DND-41 (cell line): Measurements from ENCODE around the gene BMP4.

ENCODE experiments used
- ATAC-seq: fragments of 200-7000 bp; cut with Tn5 transposase; 3 replicates; pipeline ENCODE4 v1.9.1; 2021; ENCODE audit warnings: low read depth; ENCODE audit not compliant: insufficient read depth
- DNase-seq: peaks from one replicate; pipeline ENCODE4 v3.0.0-alpha.2; 2020
- H2AFZ ChIP-seq: 2 replicates; pipeline ENCODE4 v1.6.0; 2012; ENCODE audit warnings: low read depth, low read length
- H3K27ac ChIP-seq: 2 replicates; pipeline ENCODE4 v1.5.1; 2012; ENCODE audit warnings: low read length, inconsistent platforms
- H3K27me3 ChIP-seq: fragments of 200-600 bp; sonication (generic); 2 replicates; pipeline ENCODE4 v1.6.0; 2012; ENCODE audit warnings: low read length, mild to moderate bottlenecking, inconsistent platforms; ENCODE audit not compliant: insufficient read depth, poor library complexity
- H3K36me3 ChIP-seq: 2 replicates; pipeline ENCODE4 v1.5.1; 2012; ENCODE audit warnings: low read length, inconsistent platforms; ENCODE audit not compliant: insufficient read depth
- H3K4me1 ChIP-seq: 2 replicates; pipeline ENCODE4 v1.5.1; 2012; ENCODE audit warnings: mild to moderate bottlenecking, low read length; ENCODE audit not compliant: insufficient read depth
- H3K4me2 ChIP-seq: 2 replicates; pipeline ENCODE4 v1.6.0; 2012; ENCODE audit warnings: mild to moderate bottlenecking, moderate library complexity, low read length, inconsistent platforms; ENCODE audit not compliant: insufficient read depth
- H3K4me3 ChIP-seq, 2 experiments: fragments of 200-600 bp in 1 of 2; shearing (Covaris generic) in 1 of 2; 2 replicates each; pipeline ENCODE4 v1.5.1; 2012 to 2016; ENCODE audit warnings: inconsistent platforms in 2 of 2, low read length in 2 of 2, mild to moderate bottlenecking in 2 of 2, low read depth in 1 of 2, moderate library complexity in 1 of 2
- H3K79me2 ChIP-seq: 2 replicates; pipeline ENCODE4 v1.6.0; 2012; ENCODE audit warnings: low read length, inconsistent platforms; ENCODE audit not compliant: insufficient read depth
- H3K9ac ChIP-seq: 2 replicates; pipeline ENCODE4 v1.6.0; 2012; ENCODE audit warnings: low read depth, mild to moderate bottlenecking, inconsistent platforms, low read length, moderate library complexity
- H3K9me3 ChIP-seq: 2 replicates; pipeline ENCODE4 v1.5.1; 2012; ENCODE audit warnings: low read length, moderate library complexity, mild to moderate bottlenecking, inconsistent platforms; ENCODE audit not compliant: insufficient read depth, severe bottlenecking
- H4K20me1 ChIP-seq: 2 replicates; pipeline ENCODE4 v1.6.0; 2012; ENCODE audit warnings: low read length; ENCODE audit not compliant: insufficient read depth
- EZH2 ChIP-seq: IDR thresholded peaks from 3 replicates; pipeline ENCODE4 v1.6.1; 2012; ENCODE audit warnings: borderline replicate concordance, low read depth, mild to moderate bottlenecking, moderate library complexity, low read length, inconsistent platforms; ENCODE audit not compliant: severe bottlenecking
- TF ChIP-seq, protein P1 (sequence below): IDR thresholded peaks from 2 replicates; pipeline ENCODE4 v1.5.1; 2012; ENCODE audit warnings: borderline replicate concordance, low read length, moderate library complexity, mild to moderate bottlenecking; ENCODE audit not compliant: poor library complexity, severe bottlenecking; ENCODE audit errors: extremely low read depth

BMP4 gene

GRCh38 chr14:53925201-53925766 is 31.3 kb downstream of the BMP4 start:
- Histone ChIP-seq H3K79me2 (no peaks in the 10 kb centered on the region), H3K4me2 (no peak overlapping the region), H2AFZ (no peak overlapping the region), H3K36me3 (no peaks in the 10 kb centered on the region), H3K4me3 (no peak overlapping the region), H3K4me1 (no peaks in the 10 kb centered on the region), H3K27me3 (no peaks in the 10 kb centered on the region), H3K9ac (no peak overlapping the region), H4K20me1 (no peaks in the 10 kb centered on the region), H3K9me3 (no peaks in the 10 kb centered on the region), H3K27ac (no peak overlapping the region)
- ATAC-seq: no peak
- TF ChIP-seq EZH2: no peak
- TF ChIP-seq, protein P1, sequence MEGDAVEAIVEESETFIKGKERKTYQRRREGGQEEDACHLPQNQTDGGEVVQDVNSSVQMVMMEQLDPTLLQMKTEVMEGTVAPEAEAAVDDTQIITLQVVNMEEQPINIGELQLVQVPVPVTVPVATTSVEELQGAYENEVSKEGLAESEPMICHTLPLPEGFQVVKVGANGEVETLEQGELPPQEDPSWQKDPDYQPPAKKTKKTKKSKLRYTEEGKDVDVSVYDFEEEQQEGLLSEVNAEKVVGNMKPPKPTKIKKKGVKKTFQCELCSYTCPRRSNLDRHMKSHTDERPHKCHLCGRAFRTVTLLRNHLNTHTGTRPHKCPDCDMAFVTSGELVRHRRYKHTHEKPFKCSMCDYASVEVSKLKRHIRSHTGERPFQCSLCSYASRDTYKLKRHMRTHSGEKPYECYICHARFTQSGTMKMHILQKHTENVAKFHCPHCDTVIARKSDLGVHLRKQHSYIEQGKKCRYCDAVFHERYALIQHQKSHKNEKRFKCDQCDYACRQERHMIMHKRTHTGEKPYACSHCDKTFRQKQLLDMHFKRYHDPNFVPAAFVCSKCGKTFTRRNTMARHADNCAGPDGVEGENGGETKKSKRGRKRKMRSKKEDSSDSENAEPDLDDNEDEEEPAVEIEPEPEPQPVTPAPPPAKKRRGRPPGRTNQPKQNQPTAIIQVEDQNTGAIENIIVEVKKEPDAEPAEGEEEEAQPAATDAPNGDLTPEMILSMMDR: no peak
- no peak for DNase-seq

- DNase-seq (no peak), ATAC-seq (no peak)
- Histone ChIP-seq H3K9ac (no peak overlapping the region), H2AFZ (no peak overlapping the region), H3K36me3 (no peaks in the 10 kb centered on the region), H3K4me1 (no peaks in the 10 kb centered on the region), H4K20me1 (no peaks in the 10 kb centered on the region), H3K4me3 (no peak overlapping the region), H3K27ac (no peak overlapping the region), H3K27me3 (no peaks in the 10 kb centered on the region), H3K9me3 (no peaks in the 10 kb centered on the region), H3K79me2 (no peaks in the 10 kb centered on the region), H3K4me2 (no peak overlapping the region)
- TF ChIP-seq, protein P1: no peak
- TF ChIP-seq EZH2: no peak
Measured at GRCh38 chr14:53924753-53925152, 31.9 kb downstream of the BMP4 start.

DNA sequence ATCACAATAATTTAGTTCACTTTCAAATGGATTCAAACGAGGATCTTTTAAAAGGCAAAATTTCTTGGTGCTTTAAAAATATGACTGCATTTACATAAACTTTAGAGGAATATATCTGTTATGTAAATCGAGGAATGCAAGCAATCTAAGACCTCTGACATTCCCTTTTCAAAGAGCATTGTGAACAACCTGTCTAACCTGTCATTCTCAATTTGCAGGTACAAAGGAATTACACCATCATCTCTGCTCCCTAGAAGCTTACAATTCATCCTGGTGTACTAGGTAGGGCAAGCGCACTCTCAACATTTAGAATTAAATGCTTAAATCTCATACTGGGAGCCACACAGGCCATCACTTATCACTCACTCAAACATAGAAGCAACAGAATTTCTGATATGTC is 35.6 kb downstream of the BMP4 start:
- DNase-seq (no peak), ATAC-seq (no peak)
- H2AFZ ChIP-seq: no peak overlapping the region
- H4K20me1 ChIP-seq: no peaks in the 10 kb centered on the region
- no peaks in the 10 kb centered on the region for H3K4me1 ChIP-seq
- H3K36me3 ChIP-seq: no peaks in the 10 kb centered on the region
- TF ChIP-seq EZH2: no peak
- TF ChIP-seq, protein P1: no peak
- H3K9me3 ChIP-seq: no peaks in the 10 kb centered on the region
- H3K27me3 ChIP-seq: no peaks in the 10 kb centered on the region
- no peak overlapping the region for H3K9ac ChIP-seq
- H3K79me2 ChIP-seq: no peaks in the 10 kb centered on the region
- H3K27ac ChIP-seq: no peak overlapping the region
- H3K4me3 ChIP-seq: no peak overlapping the region
- H3K4me2 ChIP-seq: no peak overlapping the region

GRCh38 chr14:53916239-53916638 is 40.4 kb downstream of the BMP4 start:
- Histone ChIP-seq H3K9ac (no peak overlapping the region), H3K79me2 (no peaks in the 10 kb centered on the region), H3K4me3 (no peak overlapping the region), H2AFZ (no peak overlapping the region), H3K36me3 (no peaks in the 10 kb centered on the region), H3K4me2 (no peak overlapping the region), H4K20me1 (no peaks in the 10 kb centered on the region), H3K9me3 (no peaks in the 10 kb centered on the region), H3K27me3 (no peaks in the 10 kb centered on the region), H3K27ac (no peak overlapping the region), H3K4me1 (no peaks in the 10 kb centered on the region)
- TF ChIP-seq, protein P1: no peak
- TF ChIP-seq EZH2: no peak
- ATAC-seq (no peak), DNase-seq (no peak)
